GM18502 (cell line): ENCODE results near the gene CNEP1R1.

Source experiments
- ATAC-seq: cut with Tn5 transposase; IDR thresholded peaks from one replicate; pipeline ENCODE4 v1.9.1; 2021; ENCODE audit warnings: mild to moderate bottlenecking; ENCODE audit not compliant: unreplicated experiment, poor library complexity

CNEP1R1 gene

GRCh38 chr16:50024684-50025536 is at the start of gene CNEP1R1:
Gene CNEP1R1, plus strand, starts transcription at chr16:50025225. Its CDS starts 91 bp downstream, at chr16:50025316.
- peak; percentile 99 for ATAC-seq

- ATAC-seq, result no peak
These were observed 47.6 kb upstream of the CNEP1R1 start for GRCh38 chr16:49977427-49977826.

- ATAC-seq, result no peak
These were observed 46.3 kb upstream of the CNEP1R1 start for GRCh38 chr16:49978569-49979326.

- ATAC-seq, result no peak
These were observed 44.9 kb upstream of the CNEP1R1 start for GRCh38 chr16:49980166-49980565.

- no peak for ATAC-seq
These were observed 38.5 kb upstream of the CNEP1R1 start for GRCh38 chr16:49986351-49987124.

- no peak for ATAC-seq
These were observed 37.6 kb upstream of the CNEP1R1 start for GRCh38 chr16:49987381-49987780.

- no peak for ATAC-seq
These were observed 32.2 kb upstream of the CNEP1R1 start for GRCh38 chr16:49992825-49993224.

- no peak for ATAC-seq
These were observed 31.4 kb upstream of the CNEP1R1 start for GRCh38 chr16:49993579-49993978.

- ATAC-seq, result no peak
These were observed 31.0 kb upstream of the CNEP1R1 start for GRCh38 chr16:49994006-49994405.

- no peak for ATAC-seq
These were observed 29.3 kb upstream of the CNEP1R1 start for GRCh38 chr16:49995720-49996119.

- no peak for ATAC-seq
These were observed 27.2 kb upstream of the CNEP1R1 start for GRCh38 chr16:49997721-49998251.

- no peak for ATAC-seq
These were observed 26.0 kb upstream of the CNEP1R1 start for GRCh38 chr16:49998991-49999390.

- ATAC-seq, result no peak
These were observed 23.9 kb upstream of the CNEP1R1 start for GRCh38 chr16:50001144-50001543.

GRCh38 chr16:50002190-50002589 is 22.8 kb upstream of the CNEP1R1 start:
- ATAC-seq, result no peak

GRCh38 chr16:50004239-50004638 is 20.8 kb upstream of the CNEP1R1 start:
- no peak for ATAC-seq

GRCh38 chr16:50006964-50007363 is 18.1 kb upstream of the CNEP1R1 start:
- ATAC-seq, result no peak

- ATAC-seq, result no peak
These were observed 17.3 kb upstream of the CNEP1R1 start for GRCh38 chr16:50007744-50008143.

- no peak for ATAC-seq
These were observed 14.8 kb upstream of the CNEP1R1 start for GRCh38 chr16:50010212-50010611.

GRCh38 chr16:50011707-50012106 is 13.3 kb upstream of the CNEP1R1 start:
- ATAC-seq, result no peak

- no peak for ATAC-seq
These were observed 12.8 kb upstream of the CNEP1R1 start for GRCh38 chr16:50012182-50012581.
